ENCODE results near the gene C10orf90.

The C10orf90 gene

DNA sequence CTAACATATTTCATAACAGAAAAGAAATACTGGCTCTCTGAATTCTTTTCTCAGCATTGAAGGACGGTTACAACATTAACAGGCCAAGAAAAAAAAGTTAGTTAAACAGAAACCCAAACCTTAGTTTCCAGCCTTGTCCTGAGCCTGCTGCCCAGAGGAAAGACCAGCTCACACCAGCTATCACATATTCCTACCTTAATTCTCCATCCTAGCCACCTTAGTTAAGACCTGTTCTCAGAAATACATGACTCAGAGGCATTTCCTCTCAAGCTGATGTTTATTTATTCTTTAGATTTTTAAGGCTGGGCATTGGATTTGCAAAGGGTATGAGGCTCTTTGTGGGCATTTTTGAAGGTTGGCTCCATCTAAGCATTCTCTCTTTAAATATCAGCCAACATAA is 247.9 kb downstream of the C10orf90 start:
- ChIA-PET CTCF (no interaction called here), POLR2A (no interaction called here)
- no peak for TF ChIP-seq BHLHE40 (IDR thresholded peaks at IDR 0.05; ENCODE audit: borderline replicate concordance)
- TF ChIP-seq ARNT (IDR thresholded peaks at IDR 0.05) = no peak
- no peak for TF ChIP-seq ZNF384 (IDR thresholded peaks at IDR 0.05)
- no peak for TF ChIP-seq FOXA1 (IDR thresholded peaks at IDR 0.05)
- TF ChIP-seq CTBP1 (IDR thresholded peaks at IDR 0.05; ENCODE audit: borderline replicate concordance) = no peak
- no peak for TF ChIP-seq TARDBP (IDR thresholded peaks at IDR 0.05)
- TF ChIP-seq, protein P1, sequence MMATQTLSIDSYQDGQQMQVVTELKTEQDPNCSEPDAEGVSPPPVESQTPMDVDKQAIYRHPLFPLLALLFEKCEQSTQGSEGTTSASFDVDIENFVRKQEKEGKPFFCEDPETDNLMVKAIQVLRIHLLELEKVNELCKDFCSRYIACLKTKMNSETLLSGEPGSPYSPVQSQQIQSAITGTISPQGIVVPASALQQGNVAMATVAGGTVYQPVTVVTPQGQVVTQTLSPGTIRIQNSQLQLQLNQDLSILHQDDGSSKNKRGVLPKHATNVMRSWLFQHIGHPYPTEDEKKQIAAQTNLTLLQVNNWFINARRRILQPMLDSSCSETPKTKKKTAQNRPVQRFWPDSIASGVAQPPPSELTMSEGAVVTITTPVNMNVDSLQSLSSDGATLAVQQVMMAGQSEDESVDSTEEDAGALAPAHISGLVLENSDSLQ (IDR thresholded peaks at IDR 0.05) = no peak
- TF ChIP-seq NFRKB (IDR thresholded peaks at IDR 0.05) = no peak
- no peak for TF ChIP-seq SP1 (IDR thresholded peaks at IDR 0.05)
- no peak for TF ChIP-seq LEF1 (IDR thresholded peaks at IDR 0.05; ENCODE audit: borderline replicate concordance)
- no peak for TF ChIP-seq HDGF (IDR thresholded peaks at IDR 0.05; ENCODE audit: borderline replicate concordance)
- no peak for TF ChIP-seq FOXM1 (IDR thresholded peaks at IDR 0.05; ENCODE audit: borderline replicate concordance)
- TF ChIP-seq ELF4 (IDR thresholded peaks at IDR 0.05) = no peak
- TF ChIP-seq SUZ12 (IDR thresholded peaks at IDR 0.05) = no peak
- no peak for DNase-seq (ENCODE audit: extremely low spot score)

DNA sequence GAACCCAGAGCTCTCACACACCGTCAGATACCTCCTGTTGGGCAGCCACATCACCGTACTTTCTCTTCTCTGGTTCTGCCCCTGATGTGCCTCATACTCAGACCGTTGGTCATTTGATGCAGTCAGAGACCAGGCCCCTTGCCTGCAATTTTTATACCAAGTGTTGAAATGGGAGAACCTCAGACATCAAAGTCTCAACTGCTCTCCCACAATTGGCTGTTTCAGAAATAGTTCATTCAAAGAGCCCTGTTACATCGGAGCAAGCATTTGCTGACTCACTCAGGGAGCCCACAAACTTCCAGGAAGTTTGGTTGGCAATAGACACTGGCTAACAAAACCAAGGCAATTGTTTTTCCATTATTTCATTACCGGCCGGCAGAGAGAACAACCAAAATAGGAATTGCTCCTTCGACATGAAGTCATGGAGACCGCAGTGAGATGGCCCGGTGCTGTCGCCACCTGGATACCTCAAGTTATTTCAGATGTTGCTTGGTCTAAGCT is 248.7 kb downstream of the C10orf90 start:
- POLR2A ChIA-PET = no interaction called here
- TF ChIP-seq FOXM1 (IDR thresholded peaks at IDR 0.05; ENCODE audit: borderline replicate concordance) (no peak), HDGF (IDR thresholded peaks at IDR 0.05; ENCODE audit: borderline replicate concordance) (no peak), TARDBP (IDR thresholded peaks at IDR 0.05) (no peak), CTBP1 (IDR thresholded peaks at IDR 0.05; ENCODE audit: borderline replicate concordance) (no peak), L3MBTL2 (conservative IDR thresholded peaks at IDR 0.05) (no peak)
- TF ChIP-seq, protein P1 (IDR thresholded peaks at IDR 0.05) = no peak
- DNase-seq (ENCODE audit: extremely low spot score) = no peak

DNA sequence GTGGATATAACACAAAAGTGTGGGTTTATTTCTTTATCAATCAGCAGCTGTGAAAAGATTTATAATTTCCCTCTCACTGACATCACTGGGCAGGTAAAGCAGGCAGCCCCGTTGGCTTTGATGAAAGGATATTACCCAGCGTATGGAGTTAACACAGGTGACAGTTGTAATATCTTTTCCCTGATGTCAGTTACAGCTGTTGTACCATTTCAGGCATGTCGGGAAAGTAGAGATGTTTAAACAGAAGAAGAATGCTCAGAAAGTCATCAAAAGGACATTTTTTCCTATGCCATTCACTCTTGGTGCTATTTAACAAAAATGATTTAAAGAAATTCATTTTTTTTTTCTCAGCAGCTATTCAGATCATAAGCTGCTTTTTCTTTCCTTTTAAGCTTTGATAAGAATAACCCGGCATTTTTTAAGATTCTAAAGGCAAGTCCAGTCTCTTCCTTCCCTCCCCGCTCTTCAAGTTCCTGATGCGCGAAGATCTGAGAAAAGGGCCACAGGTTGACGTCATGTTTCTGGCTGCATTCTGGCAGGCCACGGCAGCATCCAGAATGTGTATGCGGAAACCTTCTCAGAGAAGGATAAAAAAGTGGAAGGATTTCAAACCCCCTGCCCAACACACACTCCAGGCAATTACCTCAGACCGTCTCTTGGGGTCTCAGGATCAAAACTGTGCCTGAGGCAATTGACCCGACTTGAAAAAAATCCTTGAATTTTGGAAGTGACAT is 249.8 kb downstream of the C10orf90 start:
- TF ChIP-seq ELF4 (IDR thresholded peaks at IDR 0.05) = no peak
- ChIA-PET CTCF (interaction anchor here (0.7 kb wide), 1 partner anchor 213 kb away, joined by 4 read pairs; no protein-coding TSS in a partner anchor), POLR2A (no interaction called here)
- no peak for DNase-seq (ENCODE audit: extremely low spot score)

More for the DNA sequence above, 248.7 kb downstream of the C10orf90 start:
- CTCF ChIA-PET = no interaction called here

DNA sequence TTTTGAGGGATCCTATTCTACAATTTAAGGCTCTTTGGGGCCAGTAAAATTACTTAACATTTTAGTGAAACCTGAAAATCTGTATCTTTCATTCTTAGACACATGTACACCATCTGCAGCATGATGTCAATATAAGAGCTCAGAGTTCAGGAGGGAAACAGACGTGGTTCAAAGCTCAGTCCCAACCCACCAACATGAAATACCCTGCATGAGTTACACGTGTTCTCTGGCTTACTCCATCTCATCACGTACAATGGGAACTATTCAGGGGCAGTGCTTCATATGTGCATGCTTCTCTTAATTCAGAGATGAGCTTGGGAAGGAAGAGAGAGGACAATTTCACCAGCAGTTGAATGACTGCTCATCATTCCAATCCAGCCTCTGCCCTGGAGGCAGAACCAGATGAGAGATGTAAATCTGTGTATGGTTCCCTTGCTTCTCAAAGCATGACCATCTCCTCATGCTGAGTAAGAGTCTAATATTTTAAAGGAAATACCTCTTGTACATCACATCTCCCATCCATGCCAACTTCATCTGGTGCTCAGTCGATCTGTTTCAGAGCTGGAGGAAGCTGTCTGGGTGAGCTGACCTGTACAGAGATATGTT is 253.2 kb downstream of the C10orf90 start:
- DNase-seq (ENCODE audit: extremely low spot score) = no peak
- TF ChIP-seq SP1 (IDR thresholded peaks at IDR 0.05) = no peak
- TF ChIP-seq TARDBP (IDR thresholded peaks at IDR 0.05) = no peak
- no peak for TF ChIP-seq ARNT (IDR thresholded peaks at IDR 0.05)
- TF ChIP-seq NFRKB (IDR thresholded peaks at IDR 0.05) = no peak
- TF ChIP-seq LEF1 (IDR thresholded peaks at IDR 0.05; ENCODE audit: borderline replicate concordance) = no peak
- no peak for TF ChIP-seq HDGF (IDR thresholded peaks at IDR 0.05; ENCODE audit: borderline replicate concordance)
- TF ChIP-seq BHLHE40 (IDR thresholded peaks at IDR 0.05; ENCODE audit: borderline replicate concordance) = no peak
- no peak for TF ChIP-seq L3MBTL2 (conservative IDR thresholded peaks at IDR 0.05)
- TF ChIP-seq FOXM1 (IDR thresholded peaks at IDR 0.05; ENCODE audit: borderline replicate concordance) = no peak
- TF ChIP-seq FOXK2 (IDR thresholded peaks at IDR 0.05) = no peak
- TF ChIP-seq FOXA1 (IDR thresholded peaks at IDR 0.05) = no peak
- no peak for TF ChIP-seq ELF4 (IDR thresholded peaks at IDR 0.05)
- no peak for TF ChIP-seq SUZ12 (IDR thresholded peaks at IDR 0.05)
- TF ChIP-seq CTBP1 (IDR thresholded peaks at IDR 0.05; ENCODE audit: borderline replicate concordance) = no peak
- TF ChIP-seq, protein P1 (IDR thresholded peaks at IDR 0.05) = no peak
- TF ChIP-seq ZNF384 (IDR thresholded peaks at IDR 0.05) = no peak
- POLR2A ChIA-PET = no interaction called here
- CTCF ChIA-PET = interaction anchor here (0.6 to 0.8 kb wide), 2 partner anchors 10 to 142 kb away, joined by 3 read pairs; no protein-coding TSS in a partner anchor

DNA sequence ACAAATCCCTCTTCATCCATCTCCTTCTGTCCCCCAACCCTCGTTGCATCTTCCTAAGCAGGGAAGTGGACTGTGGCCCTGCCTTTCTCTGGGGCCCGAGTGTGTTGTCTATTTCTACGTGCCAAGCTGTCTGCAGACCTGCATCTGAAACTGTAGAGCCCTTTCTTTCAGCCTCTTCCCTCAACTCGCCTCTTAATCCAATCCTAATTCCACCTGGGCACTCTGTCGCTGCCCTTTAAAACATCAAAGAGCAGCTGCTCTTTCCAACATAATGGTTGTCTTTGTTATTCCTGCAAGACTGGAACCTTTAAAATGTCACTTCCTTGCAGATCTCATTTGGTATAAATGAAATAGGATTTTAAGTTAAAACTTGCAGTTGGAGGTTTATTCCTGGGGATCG is 260.7 kb downstream of the C10orf90 start:
- ChIA-PET CTCF (no interaction called here), POLR2A (no interaction called here)
- TF ChIP-seq ZNF384 (IDR thresholded peaks at IDR 0.05) (no peak), FOXM1 (IDR thresholded peaks at IDR 0.05; ENCODE audit: borderline replicate concordance) (no peak)
- DNase-seq (ENCODE audit: extremely low spot score) = no peak

DNA sequence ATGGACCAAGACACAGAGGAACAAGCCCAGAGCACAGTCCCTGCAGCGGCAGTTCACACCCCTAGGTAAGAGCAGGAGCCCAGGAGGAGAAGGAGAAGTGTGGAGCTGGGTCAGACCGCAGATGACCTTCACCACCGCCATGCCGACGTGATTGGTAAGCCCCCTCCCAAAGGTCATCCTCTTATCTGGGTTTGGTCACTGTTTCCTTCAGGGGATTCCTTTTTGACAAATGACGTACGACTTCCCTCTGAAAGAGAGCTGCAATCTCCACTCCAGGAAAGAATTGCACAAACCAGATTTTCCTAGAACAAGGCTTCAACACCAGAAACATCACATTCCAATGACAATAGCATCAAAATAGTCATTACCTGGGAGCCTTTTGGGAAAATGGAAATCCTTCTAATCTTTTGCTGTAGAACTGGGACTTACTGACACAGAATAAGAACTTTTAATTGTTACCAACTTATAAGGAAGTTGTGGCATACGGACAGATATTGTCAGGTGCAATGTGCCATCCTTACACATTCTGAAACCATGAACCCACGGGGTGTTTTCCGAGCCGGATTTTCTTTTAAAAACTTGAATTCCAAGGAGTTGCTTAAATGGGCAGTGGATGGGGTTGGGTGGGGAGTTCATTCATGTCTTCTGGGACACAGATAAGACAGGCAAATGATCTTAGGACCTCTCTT is 261.4 kb downstream of the C10orf90 start:
- ChIA-PET CTCF (no interaction called here), POLR2A (no interaction called here)
- DNase-seq (ENCODE audit: extremely low spot score) = no peak
- no peak for TF ChIP-seq ARNT (IDR thresholded peaks at IDR 0.05)
- no peak for TF ChIP-seq NFRKB (IDR thresholded peaks at IDR 0.05)
- TF ChIP-seq FOXM1 (IDR thresholded peaks at IDR 0.05; ENCODE audit: borderline replicate concordance) = no peak
- no peak for TF ChIP-seq ZNF384 (IDR thresholded peaks at IDR 0.05)
- TF ChIP-seq SP1 (IDR thresholded peaks at IDR 0.05) = no peak
- no peak for TF ChIP-seq LEF1 (IDR thresholded peaks at IDR 0.05; ENCODE audit: borderline replicate concordance)
- no peak for TF ChIP-seq TARDBP (IDR thresholded peaks at IDR 0.05)
- TF ChIP-seq FOXA1 (IDR thresholded peaks at IDR 0.05) = no peak
- no peak for TF ChIP-seq FOXK2 (IDR thresholded peaks at IDR 0.05)
- no peak for TF ChIP-seq CTBP1 (IDR thresholded peaks at IDR 0.05; ENCODE audit: borderline replicate concordance)
- TF ChIP-seq, protein P1 (IDR thresholded peaks at IDR 0.05) = no peak
- TF ChIP-seq BHLHE40 (IDR thresholded peaks at IDR 0.05; ENCODE audit: borderline replicate concordance) = no peak
- TF ChIP-seq SUZ12 (IDR thresholded peaks at IDR 0.05) = no peak
- TF ChIP-seq HDGF (IDR thresholded peaks at IDR 0.05; ENCODE audit: borderline replicate concordance) = no peak
- TF ChIP-seq ELF4 (IDR thresholded peaks at IDR 0.05) = no peak
- TF ChIP-seq L3MBTL2 (conservative IDR thresholded peaks at IDR 0.05) = no peak

All from HEK293T (cell line).